IMR-90 (cell line): ENCODE measurements around the gene FGGY. TPM values are rescaled to one million over a fixed set of nuclear protein-coding genes. Genes with fewer than 3 reads are reported as not detected.

Source experiments
- ATAC-seq: fragments of 200-7000 bp; cut with Tn5 transposase; 2 replicates; pipeline ENCODE4 v1.9.1; 2020; ENCODE audit warnings: low read depth, mild to moderate bottlenecking, moderate library complexity
- BruUV-seq: library from RNA; stranded (reverse); fragments of 400-500 nt; replicated peaks from 2 replicates; lab custom pipeline; 2021; lab: Mats Ljungman, UMichigan
- CTCF ChIA-PET: fragments of 300-600 bp; formaldehyde crosslinking; extraction: SDS; loops from one replicate; lab custom pipeline; 2021; ENCODE audit warnings: antibody characterized with exemption; lab: Yijun Ruan, JAX
- POLR2A ChIA-PET: fragments of 300-600 bp; sonication (Branson Sonifier 250); formaldehyde crosslinking; loops from one replicate; lab custom pipeline; 2022; ENCODE audit warnings: antibody characterized with exemption; ENCODE audit not compliant: unreplicated experiment; lab: Charles Lee
- DNase-seq: peaks from one replicate; pipeline ENCODE4 v3.0.0; 2013
- H2AFZ ChIP-seq: replicated peaks from 2 replicates; pipeline ENCODE3; 2013; ENCODE audit warnings: low read length, mild to moderate bottlenecking; ENCODE audit not compliant: poor library complexity
- H2AK5ac ChIP-seq: 2 replicates; pipeline ENCODE4 v1.6.1; 2013; ENCODE audit warnings: low read depth, low read length, inconsistent platforms
- H2AK9ac ChIP-seq: replicated peaks from 2 replicates; pipeline ENCODE3; 2013; ENCODE audit warnings: mild to moderate bottlenecking, low read depth, low read length, moderate library complexity; ENCODE audit not compliant: poor library complexity
- H2BK120ac ChIP-seq: 2 replicates; pipeline ENCODE4 v1.6.1; 2013; ENCODE audit warnings: low read depth, low read length, inconsistent platforms
- H2BK15ac ChIP-seq: 3 replicates; pipeline ENCODE4 v1.6.1; 2013; ENCODE audit warnings: low read depth, low read length, inconsistent platforms
- H2BK20ac ChIP-seq: 2 replicates; pipeline ENCODE4 v1.6.1; 2013; ENCODE audit warnings: low read depth, mild to moderate bottlenecking, inconsistent platforms, low read length, moderate library complexity
- H2BK5ac ChIP-seq: 2 replicates; pipeline ENCODE4 v1.6.1; 2013; ENCODE audit warnings: mild to moderate bottlenecking, low read depth, low read length, inconsistent platforms; ENCODE audit not compliant: poor library complexity, severe bottlenecking
- H3K14ac ChIP-seq: replicated peaks from 2 replicates; pipeline ENCODE4 v1.6.1; 2013; ENCODE audit warnings: low read depth, low read length, inconsistent platforms
- H3K18ac ChIP-seq: 2 replicates; pipeline ENCODE4 v1.6.1; 2013; ENCODE audit warnings: low read depth, low read length, control low read depth
- H3K23ac ChIP-seq: 2 replicates; pipeline ENCODE4 v1.6.1; 2013; ENCODE audit warnings: low read depth, low read length, inconsistent platforms
- H3K27ac ChIP-seq: 2 replicates; pipeline ENCODE4 v1.5.1; 2013; ENCODE audit warnings: mild to moderate bottlenecking, control low read depth, low read length; ENCODE audit not compliant: insufficient read depth
- H3K27me3 ChIP-seq: 2 replicates; pipeline ENCODE4 v1.6.1; 2013; ENCODE audit warnings: low read length; ENCODE audit not compliant: control insufficient read depth, insufficient read depth
- H3K36me3 ChIP-seq: 2 replicates; pipeline ENCODE4 v1.6.1; 2013; ENCODE audit warnings: low read length, mixed read lengths; ENCODE audit not compliant: control insufficient read depth, insufficient read depth
- H3K4ac ChIP-seq: 2 replicates; pipeline ENCODE4 v1.6.1; 2013; ENCODE audit warnings: low read depth, low read length, inconsistent platforms
- H3K4me1 ChIP-seq: 2 replicates; pipeline ENCODE4 v1.6.1; 2013; ENCODE audit warnings: low read length, mixed read lengths; ENCODE audit not compliant: control insufficient read depth, insufficient read depth
- H3K4me2 ChIP-seq: 2 replicates; pipeline ENCODE4 v1.6.1; 2013; ENCODE audit warnings: low read depth, mild to moderate bottlenecking, control low read depth, low read length, moderate library complexity
- H3K4me3 ChIP-seq: 2 replicates; pipeline ENCODE4 v1.5.1; 2013; ENCODE audit warnings: low read depth, mild to moderate bottlenecking, control low read depth, low read length, moderate library complexity; ENCODE audit not compliant: insufficient read depth
- H3K56ac ChIP-seq: 2 replicates; pipeline ENCODE4 v1.6.1; 2013; ENCODE audit warnings: low read length, inconsistent platforms; ENCODE audit not compliant: insufficient read depth; ENCODE audit errors: extremely low read depth
- H3K79me1 ChIP-seq, 2 experiments: 2 replicates each; pipeline ENCODE4 v1.6.1; 2013; ENCODE audit warnings: low read length in 2 of 2, inconsistent platforms in 1 of 2, low read depth in 1 of 2
- H3K9ac ChIP-seq: 2 replicates; pipeline ENCODE4 v1.6.1; 2013; ENCODE audit warnings: low read depth, low read length, control low read depth
- H3K9me1 ChIP-seq: 2 replicates; pipeline ENCODE4 v1.6.1; 2013; ENCODE audit warnings: low read length, inconsistent platforms; ENCODE audit not compliant: insufficient read depth
- H3K9me3 ChIP-seq: 2 replicates; pipeline ENCODE4 v1.6.1; 2013; ENCODE audit warnings: low read length; ENCODE audit not compliant: control insufficient read depth, insufficient read depth
- H4K20me1 ChIP-seq: 2 replicates; pipeline ENCODE4 v1.6.1; 2013; ENCODE audit warnings: low read length, inconsistent platforms; ENCODE audit not compliant: insufficient read depth
- H4K5ac ChIP-seq: 2 replicates; pipeline ENCODE4 v1.6.1; 2013; ENCODE audit warnings: mild to moderate bottlenecking, low read depth, low read length, control low read depth
- H4K8ac ChIP-seq, 2 experiments: 2 replicates each; pipeline ENCODE4 v1.6.1; 2013; ENCODE audit warnings: low read depth in 2 of 2, low read length in 2 of 2, control low read depth in 1 of 2, inconsistent platforms in 1 of 2
- H4K91ac ChIP-seq: 2 replicates; pipeline ENCODE4 v1.6.1; 2013; ENCODE audit warnings: low read depth, low read length, inconsistent platforms; ENCODE audit not compliant: insufficient read depth
- BHLHE40 ChIP-seq: fragments of 150-350 bp; IDR thresholded peaks from 2 replicates; pipeline ENCODE4 v1.6.1; 2016; ENCODE audit warnings: mild to moderate bottlenecking, low read depth, low read length
- MAZ ChIP-seq: IDR thresholded peaks from 2 replicates; pipeline ENCODE4 v1.6.1; 2012; ENCODE audit warnings: low read depth, mild to moderate bottlenecking, low read length, improper control_type of control experiment, moderate library complexity, borderline replicate concordance
- NFE2L2 ChIP-seq: fragments of 150-350 bp; IDR thresholded peaks from 2 replicates; pipeline ENCODE4 v1.6.1; 2016; ENCODE audit warnings: low read depth, mild to moderate bottlenecking, low read length
- RAD21 ChIP-seq: IDR thresholded peaks from 2 replicates; pipeline ENCODE4 v1.6.1; 2012; ENCODE audit warnings: low read length, improper control_type of control experiment
- dilution Hi-C: fragments of 300-500 bp; cut with HindIII; formaldehyde crosslinking; loops from one replicate; pipeline ENCODE4 v1.14.3; 2018; ENCODE audit warnings: low sequenced_read_pairs; ENCODE audit not compliant: unreplicated experiment
- in situ Hi-C: fragments of 300-500 bp; cut with MboI; formaldehyde crosslinking; loops from 3 replicates; pipeline ENCODE4 v1.14.3; 2019; ENCODE audit warnings: low sequenced_read_pairs, inconsistent platforms, mixed read lengths
- intact Hi-C: fragments of 100-400 bp; cut with micrococcal nuclease; formaldehyde crosslinking; loops from 2 replicates; pipeline ENCODE4 v1.10.0; 2022
- polyA plus RNA-seq, 3 experiments: library from polyadenylated mRNA; depleted of rRNA; stranded (reverse); fragments of >200 nt; gene quantifications; 2 replicates each; pipeline ENCODE4 v1.2.3, GENCODE V29; 2012; ENCODE audit warnings: low replicate concordance in 1 of 3
- total RNA-seq: library from RNA; depleted of rRNA; stranded (reverse); fragments of >200 nt; gene quantifications from 2 replicates; pipeline ENCODE4 v1.2.3, GENCODE V29; 2012

FGGY gene
- total and polyA plus RNA-seq, 2 of the 4 experiments (the other 2 are of a cell fraction): 5.6 to 14.0 TPM

DNA sequence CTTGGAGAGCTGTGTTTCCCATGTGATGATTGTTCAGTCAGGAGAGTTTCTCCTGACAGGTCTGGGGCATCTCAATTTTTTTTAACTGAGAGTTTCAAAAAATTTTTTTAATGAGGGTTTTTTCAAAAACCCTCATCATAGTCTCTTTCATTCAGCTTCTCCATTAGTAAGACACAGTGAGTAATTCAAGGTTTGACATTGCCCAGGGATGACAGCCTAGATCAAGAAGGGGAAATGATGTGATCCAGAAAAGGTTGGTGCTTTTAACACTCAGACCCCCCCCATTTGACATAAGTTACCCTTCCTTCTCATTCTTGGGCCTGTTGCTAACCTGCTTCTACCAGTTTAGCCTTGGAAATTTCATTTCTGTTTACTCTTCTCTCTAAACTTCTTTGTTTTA is 328.5 kb downstream of the FGGY start:
- Histone ChIP-seq H3K36me3 (no peaks in the 10 kb centered on the region), H4K5ac (no peak overlapping the region), H3K56ac (no peak overlapping the region), H3K23ac (no peak overlapping the region), H2AK5ac (no peak overlapping the region), H4K8ac (no peak overlapping the region), H3K79me1 (no peaks in the 10 kb centered on the region), H3K9me3 (no peaks in the 10 kb centered on the region), H3K18ac (no peak overlapping the region), H2AK9ac (no peak overlapping the region), H3K4ac (no peak overlapping the region), H4K91ac (no peak overlapping the region), H2AFZ (no peak overlapping the region), H2BK120ac (no peak overlapping the region), H3K14ac (no peak overlapping the region), H4K20me1 (no peaks in the 10 kb centered on the region), H3K4me1 (no peaks in the 10 kb centered on the region), H3K4me2 (no peak overlapping the region), H3K27me3 (no peaks in the 10 kb centered on the region), H3K9me1 (no peaks in the 10 kb centered on the region), H2BK15ac (no peak overlapping the region), H3K27ac (no peak overlapping the region), H2BK5ac (no peak overlapping the region), H3K4me3 (no peak overlapping the region), H2BK20ac (no peak overlapping the region), H3K9ac (no peak overlapping the region)
- intact Hi-C loops: no loop called here
- POLR2A ChIA-PET: no interaction called here
- in situ Hi-C loops: no loop called here
- TF ChIP-seq RAD21 (no peak), BHLHE40 (no peak), MAZ (no peak), NFE2L2 (no peak)
- dilution Hi-C loops: no loop called here
- CTCF ChIA-PET: no interaction called here
- no TSS peak for BruUV-seq
- no peak for DNase-seq
- no peak for ATAC-seq
